Measurements from ENCODE around the gene SSH2. TPM values are rescaled to one million over a fixed set of nuclear protein-coding genes. Genes with fewer than 3 reads are reported as not detected.

Gene SSH2
- total and polyA plus RNA-seq, 9 donors, result 4.2 to 13.0 (median 11.8) TPM

DNA sequence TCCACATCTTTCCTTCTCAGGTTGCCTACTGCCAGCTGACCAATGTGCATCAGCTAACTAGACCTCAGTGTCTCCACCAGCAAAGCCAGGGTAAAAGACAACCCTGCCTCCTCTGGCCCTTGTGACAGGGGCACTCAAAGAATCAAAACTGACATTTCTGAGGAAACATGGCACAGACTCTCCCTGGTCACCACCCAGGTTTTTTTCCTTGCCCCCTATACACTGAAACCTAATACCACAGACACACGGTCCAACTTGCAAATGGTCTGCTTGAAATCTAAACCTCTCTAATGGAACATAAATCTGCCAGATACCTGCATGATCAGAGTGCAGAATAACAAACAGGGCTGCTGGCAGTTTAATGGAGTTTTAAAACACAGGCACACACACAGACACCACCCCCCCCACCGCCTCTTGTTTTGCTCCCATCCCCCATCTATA lies 287.8 kb downstream of the SSH2 start:
- Histone ChIP-seq H3K27ac (no peak overlapping the region), H3K4me1 (ENCODE audit: insufficient read depth) (peaks cover 7% of the 10 kb centered on the region), H3K27me3 (no peaks in the 10 kb centered on the region), H3K4me3 (no peak overlapping the region), H3K36me3 (no peaks in the 10 kb centered on the region), H3K9me3 (no peaks in the 10 kb centered on the region)
- intact Hi-C loops (cut with DNase I), result loop anchor here in 1 of 4 donors (10.0 kb wide), 1 partner anchor 133 kb away; no protein-coding TSS in a partner anchor
- WGBS, 3 donors, result 82 to 93% (median 86%) methylated on average over 2 of the region's 2 CpGs
- DNase-seq, result no peak
- TF ChIP-seq EP300 (IDR thresholded peaks at IDR 0.05), result no peak
- TF ChIP-seq POLR2A (IDR thresholded peaks at IDR 0.05), result no peak
- no peak for TF ChIP-seq CTCF (IDR thresholded peaks at IDR 0.05)

- TF ChIP-seq CTCF (IDR thresholded peaks at IDR 0.05), result no peak
- TF ChIP-seq EP300 (IDR thresholded peaks at IDR 0.05), result no peak
- TF ChIP-seq POLR2A (IDR thresholded peaks at IDR 0.05), result no peak
- no peak overlapping the region for H3K4me3 ChIP-seq
- no peaks in the 10 kb centered on the region for H3K27me3 ChIP-seq
- H3K9me3 ChIP-seq, result no peaks in the 10 kb centered on the region
- no peak overlapping the region for H3K27ac ChIP-seq
- 80 to 87% (median 82%) methylated on average over 7 of the region's 7 CpGs for WGBS, 3 donors
- no peak for DNase-seq
- peaks cover 7% of the 10 kb centered on the region for H3K4me1 ChIP-seq (ENCODE audit: insufficient read depth)
- H3K36me3 ChIP-seq, result no peaks in the 10 kb centered on the region
- intact Hi-C loops (cut with DNase I), result loop anchor here in 1 of 4 donors (10.0 kb wide), 1 partner anchor 134 kb away; no protein-coding TSS in a partner anchor
These were observed 288.9 kb downstream of the SSH2 start for GRCh38 chr17:29640981-29641642.

DNA sequence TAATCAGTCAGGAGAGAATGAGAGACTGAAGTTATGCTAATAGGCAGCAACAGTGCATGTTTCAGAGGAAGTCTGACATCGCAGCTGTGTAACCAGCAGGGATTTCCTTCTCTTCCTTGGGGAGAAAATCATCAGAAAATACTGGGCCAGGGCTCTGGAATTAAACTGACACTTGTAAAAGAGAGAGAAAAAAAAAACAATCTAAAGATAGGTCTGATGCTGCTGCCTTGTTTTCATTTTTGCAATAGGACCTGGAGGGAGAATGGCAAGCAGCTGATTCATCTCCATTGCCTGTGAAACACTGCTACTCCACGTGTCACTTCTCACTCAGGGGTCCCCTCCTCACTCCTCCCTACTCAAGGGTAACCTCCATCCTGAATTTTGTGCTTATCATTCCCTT lies 289.6 kb downstream of the SSH2 start:
- H3K4me3 ChIP-seq, result no peak overlapping the region
- no peaks in the 10 kb centered on the region for H3K9me3 ChIP-seq
- no peaks in the 10 kb centered on the region for H3K36me3 ChIP-seq
- DNase-seq, result no peak
- no peak overlapping the region for H3K27ac ChIP-seq
- no peak for TF ChIP-seq POLR2A (IDR thresholded peaks at IDR 0.05)
- no peak for TF ChIP-seq CTCF (IDR thresholded peaks at IDR 0.05)
- no peak for TF ChIP-seq EP300 (IDR thresholded peaks at IDR 0.05)
- no peaks in the 10 kb centered on the region for H3K27me3 ChIP-seq
- WGBS, 3 donors, result 29 to 36% (median 35%) methylated on average over 2 of the region's 2 CpGs
- peaks cover 4% of the 10 kb centered on the region for H3K4me1 ChIP-seq (ENCODE audit: insufficient read depth)
- intact Hi-C loops (cut with DNase I), result loop anchor here in 1 of 4 donors (10.0 kb wide), 1 partner anchor 134 kb away; no protein-coding TSS in a partner anchor

GRCh38 chr17:29633886-29634285 lies 296.1 kb downstream of the SSH2 start:
- intact Hi-C loops (cut with DNase I), result loop anchor here in 1 of 4 donors (10.0 kb wide), 2 partner anchors 141 to 291 kb away; no protein-coding TSS in a partner anchor
- Histone ChIP-seq H3K4me3 (no peak overlapping the region), H3K36me3 (no peaks in the 10 kb centered on the region), H3K4me1 (ENCODE audit: insufficient read depth) (no peaks in the 10 kb centered on the region), H3K27ac (no peak overlapping the region), H3K27me3 (no peaks in the 10 kb centered on the region), H3K9me3 (no peaks in the 10 kb centered on the region)
- 94 to 97% (median 96%) methylated on average over 3 of the region's 3 CpGs for WGBS, 3 donors
- no peak for DNase-seq
- no peak for TF ChIP-seq CTCF (IDR thresholded peaks at IDR 0.05)
- TF ChIP-seq POLR2A (IDR thresholded peaks at IDR 0.05), result no peak
- no peak for TF ChIP-seq EP300 (IDR thresholded peaks at IDR 0.05)

Data from ovary (tissue), 9 donors.